Activated CD4-positive, alpha-beta T cell treated with anti-CD3 and anti-CD28 coated beads for 36 hours (primary cell): ENCODE measurements around the gene ARID5A. TPM values are rescaled to one million over a fixed set of nuclear protein-coding genes. Genes with fewer than 3 reads are reported as not detected.
A peak's percentile ranks its signal among the peaks of the same experiment; 100 is the strongest.

ENCODE experiments used
- ATAC-seq: fragments of 200-7000 bp; cut with Tn5 transposase; one replicate; pipeline ENCODE4 v1.10.0; 2021; ENCODE audit warnings: mild to moderate bottlenecking, moderate library complexity
- CTCF ChIA-PET: fragments of 350-600 bp; sonication (Branson Sonifier 250); formaldehyde crosslinking; loops from one replicate; lab custom pipeline; 2021; ENCODE audit warnings: antibody characterized with exemption; lab: Charles Lee
- POLR2A ChIA-PET: fragments of 350-600 bp; sonication (Branson Sonifier 250); formaldehyde crosslinking; loops from one replicate; lab custom pipeline; 2021; ENCODE audit warnings: antibody characterized with exemption, inconsistent platforms; lab: Charles Lee
- DNase-seq: peaks from one replicate; pipeline ENCODE4 v3.0.0-alpha.2; 2020
- H3K27ac Mint-ChIP-seq: one replicate; pipeline ENCODE4 v1.8.0; 2021; ENCODE audit warnings: mixed read lengths
- H3K27me3 Mint-ChIP-seq: one replicate; pipeline ENCODE4 v1.8.0; 2021; ENCODE audit warnings: mixed read lengths
- H3K36me3 Mint-ChIP-seq: one replicate; pipeline ENCODE4 v1.8.0; 2021; ENCODE audit warnings: low read depth, mixed read lengths
- H3K4me1 Mint-ChIP-seq: one replicate; pipeline ENCODE4 v1.8.0; 2021; ENCODE audit warnings: mixed read lengths
- H3K4me3 Mint-ChIP-seq: one replicate; pipeline ENCODE4 v1.8.0; 2021; ENCODE audit warnings: mild to moderate bottlenecking, moderate library complexity, mixed read lengths
- H3K9me3 Mint-ChIP-seq: one replicate; pipeline ENCODE4 v1.8.0; 2021; ENCODE audit warnings: low read depth, mixed read lengths
- intact Hi-C, 2 experiments: fragments of 100-400 bp; cut with DNase I in 1 of 2; cut with micrococcal nuclease in 1 of 2; formaldehyde crosslinking; loops; one replicate each; pipeline versions ENCODE4 v1.14.2 to v1.15.1; 2022 to 2024; cut with DNase I, micrococcal nuclease
- total RNA-seq, 2 experiments: library from RNA; stranded (reverse); gene quantifications; one replicate each; pipeline ENCODE4 v1.2.3, GENCODE V29; 2021

ARID5A gene
- total RNA-seq, 2 experiments from 2014 or later: 179 to 191 TPM

- H3K4me1 Mint-ChIP-seq: peaks cover 90% of the 10 kb centered on the region
- CTCF ChIA-PET: interaction anchor here (0.6 to 2.9 kb wide), 8 partner anchors 10 to 235 kb away, joined by 3 to 30 read pairs (median 5); partner anchors contain the start of genes ARID5A and NCAPH
- H3K9me3 Mint-ChIP-seq: no peaks in the 10 kb centered on the region
- no peaks in the 10 kb centered on the region for H3K36me3 Mint-ChIP-seq
- H3K4me3 Mint-ChIP-seq: peak overlapping the region; percentile 76
- peak overlapping the region; percentile 98 for H3K27ac Mint-ChIP-seq
- H3K27me3 Mint-ChIP-seq: peaks cover 2% of the 10 kb centered on the region
- ATAC-seq (peak; percentile 65), DNase-seq (peak; percentile 91)
- intact Hi-C loops: loop anchor here (1.0 to 5.0 kb wide), 5 partner anchors 8 to 380 kb away; partner anchors contain the start of genes ARID5A (in 2 of the 2) and CNNM3 (in 1 of the 2)
- POLR2A ChIA-PET: interaction anchor here (0.5 to 6.2 kb wide), 9 partner anchors 11 to 385 kb away, joined by 3 to 144 read pairs (median 3); partner anchors contain the start of gene ARID5A
These were observed 8.4 kb upstream of the ARID5A start for GRCh38 chr2:96528006-96528699.

GRCh38 chr2:96528700-96529375 is 7.7 kb upstream of the ARID5A start:
- DNase-seq (no peak), ATAC-seq (no peak)
- CTCF ChIA-PET: interaction anchor here (0.6 to 2.9 kb wide), 9 partner anchors 9 to 235 kb away, joined by 3 to 30 read pairs (median 5); partner anchors contain the start of genes ARID5A and NCAPH
- Mint-ChIP-seq H3K4me3 (peak overlapping the region; percentile 76), H3K4me1 (peaks cover 91% of the 10 kb centered on the region), H3K27me3 (peaks cover 2% of the 10 kb centered on the region), H3K27ac (peak overlapping the region; percentile 98), H3K9me3 (no peaks in the 10 kb centered on the region), H3K36me3 (no peaks in the 10 kb centered on the region)
- intact Hi-C loops: loop anchor here (1.0 to 5.0 kb wide), 5 partner anchors 7 to 381 kb away; partner anchors contain the start of genes ARID5A (in 2 of the 2) and CNNM3 (in 1 of the 2)
- POLR2A ChIA-PET: interaction anchor here (0.5 to 6.2 kb wide), 7 partner anchors 11 to 386 kb away, joined by 3 to 144 read pairs (median 3); partner anchors contain the start of gene ARID5A

- ChIA-PET CTCF (interaction anchor here (0.7 to 2.3 kb wide), 3 partner anchors 20 to 273 kb away, joined by 3 to 8 read pairs (median 6); no protein-coding TSS in a partner anchor), POLR2A (interaction anchor here (6.2 kb wide), 1 partner anchor 10 kb away, joined by 144 read pairs; the partner anchor contains the start of gene ARID5A)
- peaks cover 2% of the 10 kb centered on the region for H3K27me3 Mint-ChIP-seq
- DNase-seq: no peak
- no peaks in the 10 kb centered on the region for H3K36me3 Mint-ChIP-seq
- ATAC-seq: no peak
- peak overlapping the region; percentile 98 for H3K27ac Mint-ChIP-seq
- no peaks in the 10 kb centered on the region for H3K9me3 Mint-ChIP-seq
- intact Hi-C loops: loop anchor here (2.0 to 10.0 kb wide), 4 partner anchors 108 to 1935 kb away; partner anchors contain the start of genes CNNM3 (in 1 of the 2) and KANSL3 (in 1 of the 2)
- H3K4me3 Mint-ChIP-seq: peak overlapping the region; percentile 76
- peaks cover 89% of the 10 kb centered on the region for H3K4me1 Mint-ChIP-seq
These were observed 7.0 kb upstream of the ARID5A start for GRCh38 chr2:96529376-96530143.

- ATAC-seq: no peak
- H3K9me3 Mint-ChIP-seq: no peaks in the 10 kb centered on the region
- H3K27ac Mint-ChIP-seq: peak overlapping the region; percentile 98
- peak overlapping the region; percentile 14 for H3K4me3 Mint-ChIP-seq
- H3K4me1 Mint-ChIP-seq: peaks cover 84% of the 10 kb centered on the region
- no peaks in the 10 kb centered on the region for H3K36me3 Mint-ChIP-seq
- DNase-seq: no peak
- intact Hi-C loops: loop anchor here in 1 of 2 experiments (5.0 to 10.0 kb wide), 2 partner anchors 107 to 1935 kb away; partner anchors contain the start of gene KANSL3
- ChIA-PET POLR2A (interaction anchor here (6.2 kb wide), 1 partner anchor 9 kb away, joined by 144 read pairs; the partner anchor contains the start of gene ARID5A), CTCF (interaction anchor here (0.7 to 2.3 kb wide), 3 partner anchors 21 to 272 kb away, joined by 3 to 8 read pairs (median 6); no protein-coding TSS in a partner anchor)
- H3K27me3 Mint-ChIP-seq: peaks cover 2% of the 10 kb centered on the region
These were observed 6.5 kb upstream of the ARID5A start for GRCh38 chr2:96530144-96530430.

- peak overlapping the region; percentile 98 for H3K27ac Mint-ChIP-seq
- no peak for ATAC-seq
- DNase-seq: peak; percentile 47
- H3K4me3 Mint-ChIP-seq: peak overlapping the region; percentile 30
- H3K4me1 Mint-ChIP-seq: peaks cover 84% of the 10 kb centered on the region
- ChIA-PET CTCF (interaction anchor here (0.7 to 2.3 kb wide), 5 partner anchors 9 to 272 kb away, joined by 3 to 8 read pairs (median 3); no protein-coding TSS in a partner anchor), POLR2A (interaction anchor here (0.6 to 6.2 kb wide), 3 partner anchors 9 to 429 kb away, joined by 3 to 144 read pairs (median 3); partner anchors contain the start of genes ARID5A and KANSL3)
- H3K9me3 Mint-ChIP-seq: no peaks in the 10 kb centered on the region
- intact Hi-C loops: loop anchor here in 1 of 2 experiments (5.0 to 10.0 kb wide), 2 partner anchors 107 to 1934 kb away; partner anchors contain the start of gene KANSL3
- peaks cover 2% of the 10 kb centered on the region for H3K27me3 Mint-ChIP-seq
- H3K36me3 Mint-ChIP-seq: no peaks in the 10 kb centered on the region
These were observed 5.8 kb upstream of the ARID5A start for GRCh38 chr2:96530474-96531357.

- intact Hi-C loops: loop anchor here in 1 of 2 experiments (5.0 to 10.0 kb wide), 2 partner anchors 106 to 1933 kb away; partner anchors contain the start of gene KANSL3
- Mint-ChIP-seq H3K27ac (peak overlapping the region; percentile 98), H3K27me3 (no peaks in the 10 kb centered on the region), H3K4me3 (peak overlapping the region; percentile 52), H3K9me3 (no peaks in the 10 kb centered on the region), H3K36me3 (no peaks in the 10 kb centered on the region), H3K4me1 (peaks cover 84% of the 10 kb centered on the region)
- CTCF ChIA-PET: interaction anchor here (0.7 to 2.3 kb wide), 9 partner anchors 9 to 51 kb away, joined by 3 to 8 read pairs (median 3); no protein-coding TSS in a partner anchor
- no peak for ATAC-seq
- POLR2A ChIA-PET: interaction anchor here (0.6 to 6.2 kb wide), 4 partner anchors 8 to 428 kb away, joined by 3 to 144 read pairs (median 3); partner anchors contain the start of genes ARID5A, ITPRIPL1 and KANSL3
- peak; percentile 7 for DNase-seq
These were observed 5.2 kb upstream of the ARID5A start for GRCh38 chr2:96531366-96531765.

GRCh38 chr2:96531872-96532505 is 4.6 kb upstream of the ARID5A start:
- ChIA-PET POLR2A (interaction anchor here (0.6 to 1.0 kb wide), 5 partner anchors 22 to 324 kb away, joined by 3 to 6 read pairs (median 3); partner anchors contain the start of genes ITPRIPL1, KANSL3 and STARD7), CTCF (interaction anchor here (0.9 to 2.3 kb wide), 8 partner anchors 9 to 51 kb away, joined by 3 to 8 read pairs (median 4); no protein-coding TSS in a partner anchor)
- peaks cover under 1% of the 10 kb centered on the region for H3K36me3 Mint-ChIP-seq
- ATAC-seq (peak; percentile 43), DNase-seq (peak; percentile 96)
- peak overlapping the region; percentile 52 for H3K4me3 Mint-ChIP-seq
- peak overlapping the region; percentile 98 for H3K27ac Mint-ChIP-seq
- H3K4me1 Mint-ChIP-seq: peaks cover 78% of the 10 kb centered on the region
- intact Hi-C loops: loop anchor here (1.0 to 10.0 kb wide), 5 partner anchors 46 to 1933 kb away; partner anchors contain the start of genes KANSL3 (in 2 of the 2) and LMAN2L (in 1 of the 2)
- no peaks in the 10 kb centered on the region for H3K27me3 Mint-ChIP-seq
- H3K9me3 Mint-ChIP-seq: no peaks in the 10 kb centered on the region

- H3K4me1 Mint-ChIP-seq: peaks cover 76% of the 10 kb centered on the region
- ATAC-seq: no peak
- ChIA-PET CTCF (interaction anchor here (1.0 to 1.9 kb wide), 8 partner anchors 10 to 287 kb away, joined by 3 to 10 read pairs (median 4); no protein-coding TSS in a partner anchor), POLR2A (interaction anchor here (1.0 kb wide), 1 partner anchor 208 kb away, joined by 3 read pairs; the partner anchor contains the start of gene ITPRIPL1)
- H3K27ac Mint-ChIP-seq: peak overlapping the region; percentile 98
- H3K9me3 Mint-ChIP-seq: no peaks in the 10 kb centered on the region
- H3K4me3 Mint-ChIP-seq: no peak overlapping the region
- intact Hi-C loops: loop anchor here (1.0 to 10.0 kb wide), 5 partner anchors 46 to 1932 kb away; partner anchors contain the start of genes KANSL3 (in 2 of the 2) and LMAN2L (in 1 of the 2)
- DNase-seq: peak; percentile 11
- peaks cover 7% of the 10 kb centered on the region for H3K36me3 Mint-ChIP-seq
- H3K27me3 Mint-ChIP-seq: no peaks in the 10 kb centered on the region
These were observed 3.8 kb upstream of the ARID5A start for GRCh38 chr2:96532641-96533291.
